Activated CD4-positive, alpha-beta T cell treated with anti-CD3 and anti-CD28 coated beads for 48 hours (primary cell): Measurements from ENCODE around the gene PHC2.
A peak's percentile ranks its signal among the peaks of the same experiment; 100 is the strongest.

Source experiments
- DNase-seq: peaks from one replicate; pipeline ENCODE4 v3.0.0-alpha.2; 2020

The PHC2 gene

GRCh38 chr1:33384040-33384812 lies 46.7 kb downstream of the PHC2 start:
- no peak for DNase-seq

GRCh38 chr1:33383489-33383888 lies 47.4 kb downstream of the PHC2 start:
- no peak for DNase-seq

GRCh38 chr1:33382661-33383415 lies 48.1 kb downstream of the PHC2 start:
- DNase-seq = no peak

- DNase-seq = no peak
Observed at GRCh38 chr1:33381977-33382376, 48.9 kb downstream of the PHC2 start.

- no peak for DNase-seq
Observed at GRCh38 chr1:33380811-33381210, 50.1 kb downstream of the PHC2 start.

- no peak for DNase-seq
Observed at GRCh38 chr1:33379631-33380354, 51.1 kb downstream of the PHC2 start.

- no peak for DNase-seq
Observed at GRCh38 chr1:33378976-33379375, 51.9 kb downstream of the PHC2 start.

GRCh38 chr1:33378524-33378923 lies 52.4 kb downstream of the PHC2 start:
- DNase-seq = no peak

GRCh38 chr1:33377756-33378155 lies 53.1 kb downstream of the PHC2 start:
- no peak for DNase-seq

- no peak for DNase-seq
Observed at GRCh38 chr1:33377013-33377412, 53.9 kb downstream of the PHC2 start.

GRCh38 chr1:33375316-33375715 lies 55.6 kb downstream of the PHC2 start:
- DNase-seq = no peak

GRCh38 chr1:33374336-33375105 lies 56.4 kb downstream of the PHC2 start:
- no peak for DNase-seq

GRCh38 chr1:33373606-33374005 lies 57.3 kb downstream of the PHC2 start:
- no peak for DNase-seq

- no peak for DNase-seq
Observed at GRCh38 chr1:33372677-33373076, 58.2 kb downstream of the PHC2 start.

GRCh38 chr1:33372162-33372561 lies 58.7 kb downstream of the PHC2 start:
- DNase-seq = no peak

GRCh38 chr1:33371334-33371733 lies 59.6 kb downstream of the PHC2 start:
- DNase-seq = no peak

GRCh38 chr1:33370827-33371226 lies 60.1 kb downstream of the PHC2 start:
- no peak for DNase-seq

- no peak for DNase-seq
Observed at GRCh38 chr1:33370301-33370700, 60.6 kb downstream of the PHC2 start.

GRCh38 chr1:33369764-33370163 lies 61.1 kb downstream of the PHC2 start:
- no peak for DNase-seq

GRCh38 chr1:33369081-33369480 lies 61.8 kb downstream of the PHC2 start:
- DNase-seq = no peak

- DNase-seq = no peak
Observed at GRCh38 chr1:33368431-33368830, 62.5 kb downstream of the PHC2 start.

- DNase-seq = peak; percentile 90
Observed at GRCh38 chr1:33367485-33368405, 63.1 kb downstream of the PHC2 start.
